Measurements from ENCODE around the gene OR2A2.

Gene OR2A2

GRCh38 chr7:144144426-144144825 lies 35.0 kb downstream of the OR2A2 start:
- no peak for DNase-seq

GRCh38 chr7:144148224-144148827 lies 38.9 kb downstream of the OR2A2 start:
- no peak for DNase-seq

- DNase-seq, result no peak
These were observed 49.5 kb downstream of the OR2A2 start for GRCh38 chr7:144158861-144159260.
